Mucosa of rectum (tissue), 2 donors: ENCODE data around the gene SVOPL.
"Not testable (repeated sequence)": the region's sequence is repeated elsewhere in the genome, so short reads cannot be mapped to it uniquely, and the experiment has no call there.

Experiments
- H3K27ac ChIP-seq, 2 donors: one replicate each; pipeline ENCODE4 v1.7.0; 2013; ENCODE audit warnings: inconsistent platforms in 2 of 2, low read depth in 2 of 2, low read length in 2 of 2
- H3K27me3 ChIP-seq, 2 donors: one replicate each; pipeline ENCODE4 v1.7.0; 2013; ENCODE audit warnings: low read length in 2 of 2; ENCODE audit not compliant: control insufficient read depth in 2 of 2, insufficient read depth in 2 of 2
- H3K36me3 ChIP-seq, 2 donors: one replicate each; pipeline ENCODE4 v1.7.0; 2013; ENCODE audit warnings: low read length in 2 of 2; ENCODE audit not compliant: control insufficient read depth in 2 of 2, insufficient read depth in 2 of 2
- H3K4me1 ChIP-seq, 2 donors: one replicate each; pipeline ENCODE4 v1.7.0; 2013; ENCODE audit warnings: low read length in 2 of 2, mild to moderate bottlenecking in 1 of 2; ENCODE audit not compliant: control insufficient read depth in 2 of 2, insufficient read depth in 2 of 2
- H3K4me3 ChIP-seq, 2 donors: one replicate each; pipeline ENCODE4 v1.7.0; 2013; ENCODE audit warnings: low read length in 2 of 2
- H3K9ac ChIP-seq, 2 donors: one replicate each; pipeline ENCODE4 v1.7.0; 2013; ENCODE audit warnings: low read length in 2 of 2, low read depth in 1 of 2, mild to moderate bottlenecking in 1 of 2
- H3K9me3 ChIP-seq, 2 donors: one replicate each; pipeline ENCODE4 v1.7.0; 2013; ENCODE audit warnings: low read length in 2 of 2; ENCODE audit not compliant: control insufficient read depth in 2 of 2
- donor health status: healthy.
- donor health status: Normal muscosa, but diverticular disease.

Gene SVOPL

DNA sequence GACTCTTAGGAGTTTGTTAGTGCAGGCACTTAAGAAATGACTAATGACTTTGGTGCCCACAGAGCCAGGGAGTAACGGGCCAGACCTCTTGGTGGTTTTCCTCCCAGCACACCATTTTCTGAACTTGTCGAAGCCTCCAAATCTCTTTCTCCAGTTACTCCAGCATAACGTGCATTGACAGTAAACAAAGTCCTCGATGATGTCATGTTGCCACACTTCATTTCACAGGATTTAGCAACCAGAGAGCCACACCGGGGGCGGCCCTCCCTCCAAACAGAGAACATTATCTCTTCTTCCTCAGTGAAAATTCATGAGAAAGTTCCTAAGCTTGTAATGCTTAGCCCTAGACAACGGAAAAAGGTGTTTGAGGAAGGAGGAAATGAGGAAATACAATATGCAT lies 4.0 kb upstream of the SVOPL start:
- Histone ChIP-seq H3K4me3 (no peak overlapping the region), H3K9me3 (no peaks in the 10 kb centered on the region), H3K9ac (no peak overlapping the region), H3K27me3 (no peaks in the 10 kb centered on the region), H3K4me1 (peaks cover 0 to 3% of the 10 kb centered on the region in 2 donors), H3K27ac (no peak overlapping the region), H3K36me3 (no peaks in the 10 kb centered on the region)

DNA sequence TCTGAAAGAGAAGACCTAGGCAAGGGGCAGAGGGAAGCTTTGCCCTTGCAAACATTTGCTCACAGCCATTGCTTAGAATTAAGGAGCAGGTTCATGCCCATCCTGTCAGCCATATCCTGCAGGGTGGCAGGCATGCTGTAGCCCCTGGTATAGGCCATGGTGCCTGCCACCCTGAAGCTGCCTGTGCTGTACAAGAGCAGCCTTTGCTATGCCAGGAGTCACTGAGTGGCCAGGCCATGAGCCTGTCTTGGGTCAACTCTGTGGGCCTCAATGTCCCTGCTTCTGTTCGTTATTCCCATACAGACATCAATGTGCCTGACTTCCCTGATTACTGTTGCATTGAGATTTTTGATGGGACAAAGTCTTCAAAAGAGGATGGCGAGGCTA lies 368 bp upstream of the SVOPL start:
- H3K27me3 ChIP-seq, result no peaks in the 10 kb centered on the region
- H3K4me3 ChIP-seq, result no peak overlapping the region
- no peaks in the 10 kb centered on the region for H3K36me3 ChIP-seq
- H3K4me1 ChIP-seq, result peaks cover 0 to 3% of the 10 kb centered on the region in 2 donors
- H3K9me3 ChIP-seq, result no peaks in the 10 kb centered on the region
- no peak overlapping the region for H3K27ac ChIP-seq
- H3K9ac ChIP-seq, result no peak overlapping the region

DNA sequence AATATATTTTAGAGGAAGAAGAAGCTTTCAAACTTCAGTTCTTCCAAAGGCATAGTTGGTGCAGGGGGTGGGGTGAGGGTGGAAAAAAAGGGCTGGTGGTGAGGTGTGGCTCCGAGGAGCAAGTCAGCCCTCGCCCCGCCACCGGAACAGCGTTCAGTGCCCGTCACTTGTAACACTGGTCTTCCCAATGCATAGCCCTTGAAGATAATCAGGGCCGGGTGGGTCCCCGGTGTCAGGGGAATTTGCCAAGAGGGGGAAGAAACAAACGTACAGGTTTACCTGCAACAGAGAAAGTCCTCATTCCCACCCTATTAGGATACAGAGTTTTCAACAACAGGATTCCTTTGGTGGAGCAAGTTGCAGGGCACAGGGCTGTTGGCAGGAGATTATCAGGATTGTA lies 1.5 kb downstream of the SVOPL start:
- H3K36me3 ChIP-seq, result no peaks in the 10 kb centered on the region
- no peak overlapping the region for H3K27ac ChIP-seq
- H3K4me1 ChIP-seq, result peaks cover 0 to 3% of the 10 kb centered on the region in 2 donors
- H3K4me3 ChIP-seq, result no peak overlapping the region
- H3K9ac ChIP-seq, result no peak overlapping the region
- no peaks in the 10 kb centered on the region for H3K27me3 ChIP-seq
- no peaks in the 10 kb centered on the region for H3K9me3 ChIP-seq

DNA sequence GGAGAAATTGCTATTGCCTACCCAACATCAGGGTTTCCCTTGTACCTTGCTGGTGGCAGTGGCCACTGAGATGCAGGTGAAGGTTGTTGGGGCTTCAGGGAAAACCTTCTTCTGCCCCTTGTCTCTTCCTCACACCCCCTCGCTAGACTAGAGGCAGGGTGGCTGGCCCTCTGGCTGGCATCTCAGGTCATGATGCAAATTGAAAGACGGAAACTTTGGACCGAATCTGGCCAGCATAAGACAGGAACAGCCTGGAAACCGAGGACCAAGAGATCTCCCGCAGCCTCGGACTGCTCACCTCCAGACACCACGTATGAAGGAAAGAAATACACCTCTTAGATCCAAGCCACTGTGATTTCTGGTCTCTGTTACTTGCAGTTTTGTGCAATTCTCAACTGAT lies 2.9 kb downstream of the SVOPL start:
- Histone ChIP-seq H3K27me3 (no peaks in the 10 kb centered on the region), H3K4me3 (no peak overlapping the region), H3K27ac (no peak overlapping the region), H3K9me3 (no peaks in the 10 kb centered on the region), H3K36me3 (no peaks in the 10 kb centered on the region), H3K4me1 (peaks cover 0 to 3% of the 10 kb centered on the region in 2 donors), H3K9ac (no peak overlapping the region)

DNA sequence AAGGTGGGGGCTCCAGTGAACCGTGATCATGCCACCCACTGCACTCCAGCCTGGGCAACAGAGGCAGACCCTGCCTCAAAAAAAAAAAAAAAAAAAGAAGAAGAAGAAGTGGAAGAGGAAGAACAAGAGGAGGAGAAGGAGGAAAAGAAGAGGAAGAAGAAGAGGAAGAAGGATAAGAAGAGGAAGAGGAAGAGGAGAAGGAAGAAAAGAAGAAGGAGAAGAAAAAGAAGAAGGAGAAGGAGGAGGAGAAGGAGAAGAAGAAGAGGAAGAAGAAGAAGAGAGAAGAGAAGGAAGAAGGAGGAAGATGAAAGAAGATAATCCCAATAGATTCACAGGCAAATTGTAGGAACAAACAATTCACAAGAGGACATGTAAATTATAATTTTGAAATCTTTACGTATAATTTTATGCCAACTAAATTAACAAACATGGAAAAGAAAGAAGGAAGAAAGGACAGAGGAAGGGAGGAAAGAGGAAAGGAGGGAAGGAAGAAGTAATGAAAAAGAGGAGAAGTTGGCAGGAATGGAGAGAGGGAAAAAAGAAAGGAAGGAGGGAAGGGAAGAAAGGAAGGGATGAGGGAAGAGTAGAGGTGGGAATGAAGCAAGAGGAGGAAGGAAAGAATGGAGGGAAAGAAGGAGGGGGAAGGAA lies 3.5 kb downstream of the SVOPL start:
- H3K36me3 ChIP-seq, result no peaks in the 10 kb centered on the region
- no peaks in the 10 kb centered on the region for H3K27me3 ChIP-seq
- no peak overlapping the region for H3K27ac ChIP-seq
- peaks cover 0 to 3% of the 10 kb centered on the region in 2 donors for H3K4me1 ChIP-seq
- no peak overlapping the region for H3K4me3 ChIP-seq
- H3K9me3 ChIP-seq, result no peaks in the 10 kb centered on the region
- H3K9ac ChIP-seq, result no peak overlapping the region

DNA sequence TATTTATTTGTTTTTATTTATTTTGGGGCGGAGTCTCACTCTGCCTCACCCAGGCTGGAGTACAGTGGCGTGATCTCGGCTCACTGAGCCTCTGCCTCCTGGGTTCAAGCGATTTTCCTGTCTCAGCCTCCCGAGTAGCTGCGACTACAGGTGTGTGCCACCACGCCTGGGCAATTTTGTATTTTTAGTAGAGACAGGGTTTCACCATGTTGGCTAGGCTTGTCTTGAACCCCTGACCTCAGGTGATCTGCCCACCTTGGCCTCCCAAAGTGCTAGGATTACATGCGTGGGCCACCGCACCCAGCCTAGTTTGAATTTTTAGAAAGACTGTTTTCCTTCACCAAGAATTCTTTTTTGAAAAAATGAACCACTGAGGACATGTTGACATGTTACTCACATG lies 5.4 kb downstream of the SVOPL start:
- H3K36me3 ChIP-seq, H3K4me3 ChIP-seq, H3K9me3 ChIP-seq: not testable (repeated sequence)

DNA sequence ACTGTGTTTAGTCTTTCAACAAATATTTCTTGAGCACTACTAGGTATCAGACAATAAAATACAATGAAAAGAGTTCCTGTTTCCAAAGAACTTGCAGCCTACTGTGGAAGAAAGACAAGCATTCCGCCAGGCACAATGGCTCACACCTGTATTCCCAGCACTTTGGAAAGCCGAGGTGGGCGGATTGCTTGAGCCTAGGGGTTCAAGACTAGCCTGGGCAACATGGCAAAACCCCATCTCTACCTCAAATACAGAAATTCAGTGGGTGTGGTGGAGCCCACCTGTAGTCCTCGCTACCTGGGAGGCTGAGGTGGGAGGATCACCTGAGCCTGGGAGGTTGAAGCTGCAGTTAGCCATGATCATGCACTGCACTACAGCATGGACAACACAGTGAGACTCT lies 6.1 kb downstream of the SVOPL start:
- Histone ChIP-seq H3K4me3 (no peak overlapping the region), H3K27ac (no peak overlapping the region), H3K27me3 (no peaks in the 10 kb centered on the region), H3K9me3 (no peaks in the 10 kb centered on the region), H3K36me3 (no peaks in the 10 kb centered on the region), H3K4me1 (no peaks in the 10 kb centered on the region), H3K9ac (no peak overlapping the region)

More for the DNA sequence above, 5.4 kb downstream of the SVOPL start:
- H3K27me3 ChIP-seq, H3K9ac ChIP-seq, H3K4me1 ChIP-seq, H3K27ac ChIP-seq: not testable (repeated sequence)

DNA sequence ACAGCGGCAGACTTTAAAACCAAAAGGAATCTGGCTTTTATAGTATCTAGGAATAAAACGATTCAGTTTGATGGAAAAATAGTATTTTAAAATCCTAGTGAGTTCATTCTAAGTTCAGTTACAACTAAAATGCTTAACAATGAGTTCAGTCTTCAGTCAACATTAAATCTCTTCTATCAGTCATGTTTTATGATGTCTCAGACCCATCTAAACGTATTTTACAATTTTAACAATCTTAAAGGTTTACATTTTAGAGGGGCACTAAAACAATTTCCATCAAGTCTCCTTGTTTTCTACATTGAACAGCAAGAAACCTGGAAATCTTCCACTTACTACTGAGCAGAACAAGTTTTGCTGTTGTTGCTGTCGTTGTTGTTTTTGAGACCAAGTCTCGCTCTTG lies 10.0 kb downstream of the SVOPL start:
- Histone ChIP-seq H3K4me3 (no peak overlapping the region), H3K4me1 (no peaks in the 10 kb centered on the region), H3K36me3 (no peaks in the 10 kb centered on the region), H3K9ac (no peak overlapping the region), H3K9me3 (no peaks in the 10 kb centered on the region), H3K27ac (no peak overlapping the region), H3K27me3 (no peaks in the 10 kb centered on the region)

DNA sequence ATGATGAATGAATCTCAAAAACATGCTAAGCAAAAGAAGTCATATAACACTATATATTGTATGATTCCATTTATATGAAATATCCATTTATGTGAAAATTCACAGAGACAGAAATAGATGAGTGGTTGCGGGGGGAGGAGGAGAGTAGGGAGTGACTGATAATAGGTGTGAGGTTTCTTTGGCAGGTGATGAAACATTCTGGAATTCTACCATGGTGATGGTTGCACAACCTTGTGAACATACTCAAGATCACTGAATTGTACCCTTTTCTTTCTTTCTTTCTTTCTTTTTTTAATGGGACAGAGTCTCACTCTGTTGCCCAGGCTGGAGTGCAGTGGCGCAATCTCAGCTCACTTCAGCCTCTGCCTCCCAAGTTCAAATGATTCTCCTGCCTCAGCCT lies 10.7 kb downstream of the SVOPL start:
- Histone ChIP-seq H3K4me1 (no peaks in the 10 kb centered on the region), H3K9me3 (no peaks in the 10 kb centered on the region), H3K4me3 (no peak overlapping the region)

DNA sequence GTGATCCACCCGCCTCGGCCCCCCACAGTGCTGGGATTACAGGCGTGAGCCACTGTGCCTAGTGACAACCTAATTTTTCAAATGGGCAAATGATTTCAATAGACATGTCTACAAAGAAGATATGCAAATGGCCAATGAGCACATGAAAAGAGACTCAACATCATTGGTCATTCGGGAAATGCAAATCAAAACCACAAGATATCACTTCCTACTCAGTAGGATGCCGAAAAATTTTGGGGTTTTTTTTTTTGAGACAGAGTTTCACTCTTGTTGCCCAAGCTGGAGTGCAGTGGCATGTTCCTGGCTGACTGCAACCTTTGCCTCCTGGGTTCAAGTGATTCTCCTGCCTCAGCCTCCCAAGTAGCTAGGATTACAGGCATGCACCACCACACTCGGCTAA lies 13.1 kb downstream of the SVOPL start:
- not testable (repeated sequence) for H3K9ac ChIP-seq

More for the DNA sequence above, 10.7 kb downstream of the SVOPL start:
- H3K27ac ChIP-seq, result no peak overlapping the region
- no peak overlapping the region for H3K9ac ChIP-seq
- H3K27me3 ChIP-seq, result no peaks in the 10 kb centered on the region
- H3K36me3 ChIP-seq, result no peaks in the 10 kb centered on the region

DNA sequence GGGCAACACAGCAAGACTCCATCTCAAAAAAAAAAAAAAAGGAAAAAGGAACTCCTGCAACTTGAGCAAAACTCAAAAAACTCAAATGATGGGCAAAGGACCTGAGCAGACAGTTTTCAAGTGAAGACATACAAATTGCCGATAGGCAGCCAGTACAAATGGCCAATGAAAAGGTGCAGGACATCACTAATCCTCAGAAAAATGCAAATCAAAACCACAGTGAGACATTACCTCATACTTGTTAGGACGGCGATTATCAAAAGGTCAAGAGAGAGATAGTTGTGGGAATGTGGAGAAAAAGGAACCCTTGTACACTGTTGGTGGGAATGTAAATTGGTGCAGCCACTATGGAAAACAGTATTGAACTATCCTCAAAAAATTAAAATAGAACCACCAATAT lies 16.8 kb downstream of the SVOPL start:
- Histone ChIP-seq H3K4me3 (no peak overlapping the region), H3K27me3 (no peaks in the 10 kb centered on the region), H3K27ac (no peak overlapping the region), H3K4me1 (no peaks in the 10 kb centered on the region), H3K9ac (no peak overlapping the region), H3K36me3 (no peaks in the 10 kb centered on the region), H3K9me3 (no peaks in the 10 kb centered on the region)

More for the DNA sequence above, 13.1 kb downstream of the SVOPL start:
- not testable (repeated sequence) for H3K27ac ChIP-seq, H3K4me1 ChIP-seq, H3K36me3 ChIP-seq, H3K9me3 ChIP-seq, H3K27me3 ChIP-seq, H3K4me3 ChIP-seq
